Spinal cord (tissue), 10 donors: ENCODE data around the gene GRID1. TPM values are rescaled to one million over a fixed set of nuclear protein-coding genes. Genes with fewer than 3 reads are reported as not detected.
A peak's percentile ranks its signal among the peaks of the same experiment; 100 is the strongest.

Source experiments
- DNase-seq, 6 donors: peaks; one replicate each; pipeline versions ENCODE4 v3.0.0 to v3.0.0-alpha.2; 2013 to 2015; ENCODE audit warnings: low spot score in 6 of 6, low read depth in 4 of 6
- H3K27ac ChIP-seq: one replicate; pipeline ENCODE4 v1.5.1; 2013; ENCODE audit warnings: low read depth, low read length, control low read depth
- H3K27me3 ChIP-seq: one replicate; pipeline ENCODE4 v1.6.1; 2013; ENCODE audit warnings: low read length; ENCODE audit not compliant: control insufficient read depth, insufficient read depth
- H3K36me3 ChIP-seq: one replicate; pipeline ENCODE4 v1.6.1; 2013; ENCODE audit warnings: low read length; ENCODE audit not compliant: control insufficient read depth, insufficient read depth
- H3K4me1 ChIP-seq: one replicate; pipeline ENCODE4 v1.6.1; 2013; ENCODE audit warnings: low read length; ENCODE audit not compliant: control insufficient read depth, insufficient read depth
- H3K4me3 ChIP-seq: one replicate; pipeline ENCODE4 v1.5.1; 2013; ENCODE audit warnings: low read depth, low read length, control low read depth
- H3K9me3 ChIP-seq: one replicate; pipeline ENCODE4 v1.6.1; 2013; ENCODE audit warnings: low read length; ENCODE audit not compliant: control insufficient read depth, insufficient read depth
- WGBS: methylation state at CpG from one replicate; pipeline ENCODE4 v1.1.5; 2013; ENCODE audit warnings: missing lambda C conversion rate; ENCODE audit not compliant: insufficient coverage; 5-methylcytosine and 5-hydroxymethylcytosine counted together
- polyA plus RNA-seq, 2 donors: library from polyadenylated mRNA; unstranded; fragments of 120-200 nt; gene quantifications; one replicate each; pipeline ENCODE4 v1.2.1, GENCODE V29; 2013; ENCODE audit not compliant: insufficient read length in 2 of 2
- total RNA-seq, 2 donors: library from RNA; depleted of rRNA in 1 of 2; stranded (reverse); fragments of 120-200 nt in 1 of 2; fragments of >200 nt in 1 of 2; gene quantifications; one replicate each; pipeline versions ENCODE4 v1.2.3 to v1.2.4, GENCODE V29; 2013 to 2014
- donor health status: healthy.

The GRID1 gene
- total and polyA plus RNA-seq, 4 donors, result 7.6 to 30.1 (median 22.2) TPM

DNA sequence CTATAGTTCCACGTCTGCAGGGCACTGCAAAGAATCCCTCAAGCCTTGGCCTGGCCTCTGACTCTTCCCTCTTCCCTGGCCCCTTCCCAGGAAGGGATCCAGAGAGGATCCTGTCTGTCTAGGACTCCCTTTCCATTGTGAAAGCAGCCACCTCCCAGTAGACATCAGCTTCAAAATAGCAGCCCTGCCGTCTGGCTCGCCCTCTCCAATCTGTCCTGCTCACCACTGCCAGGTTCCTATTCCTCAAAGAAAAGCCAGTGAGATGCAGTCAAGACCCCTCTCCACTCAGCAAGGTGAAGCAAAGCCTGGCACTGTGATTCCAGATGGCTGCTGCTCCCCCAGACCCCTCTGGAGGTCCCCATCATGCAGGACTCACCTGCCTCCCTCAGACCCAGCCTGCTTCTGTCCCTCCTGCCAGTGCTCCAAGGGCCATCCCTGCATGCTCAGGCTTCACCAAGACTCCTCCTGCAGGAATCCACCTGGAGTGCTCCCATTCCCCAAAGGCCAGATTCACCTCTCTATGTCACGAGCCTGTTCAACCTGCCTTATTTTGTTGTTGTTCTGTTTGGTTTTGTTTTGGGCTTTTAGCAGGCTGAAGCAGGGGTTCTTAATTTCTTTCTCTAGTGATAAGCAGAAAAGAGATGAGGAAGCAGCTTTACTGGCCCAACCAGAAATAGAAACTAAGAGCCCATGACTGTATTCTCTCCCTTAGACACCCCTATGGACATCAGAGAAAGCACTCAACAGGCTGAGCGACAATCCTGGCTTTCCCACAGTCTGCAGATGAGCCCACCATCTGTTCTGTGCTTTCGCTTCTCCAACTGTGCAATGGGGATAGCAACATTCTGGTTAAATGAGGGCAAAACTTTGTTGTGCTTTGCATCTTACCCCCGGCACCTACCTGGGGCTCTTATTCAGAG, 305.1 kb downstream of the GRID1 start:
- peak in 1 of 6 donors; percentile 82 for DNase-seq
- no peak overlapping the region for H3K4me3 ChIP-seq
- no peak overlapping the region for H3K27ac ChIP-seq
- WGBS, result 80% methylated on average over 6 of the region's 7 CpGs
- peaks cover 9% of the 10 kb centered on the region for H3K4me1 ChIP-seq
- H3K9me3 ChIP-seq, result no peaks in the 10 kb centered on the region
- no peaks in the 10 kb centered on the region for H3K36me3 ChIP-seq
- no peaks in the 10 kb centered on the region for H3K27me3 ChIP-seq

DNA sequence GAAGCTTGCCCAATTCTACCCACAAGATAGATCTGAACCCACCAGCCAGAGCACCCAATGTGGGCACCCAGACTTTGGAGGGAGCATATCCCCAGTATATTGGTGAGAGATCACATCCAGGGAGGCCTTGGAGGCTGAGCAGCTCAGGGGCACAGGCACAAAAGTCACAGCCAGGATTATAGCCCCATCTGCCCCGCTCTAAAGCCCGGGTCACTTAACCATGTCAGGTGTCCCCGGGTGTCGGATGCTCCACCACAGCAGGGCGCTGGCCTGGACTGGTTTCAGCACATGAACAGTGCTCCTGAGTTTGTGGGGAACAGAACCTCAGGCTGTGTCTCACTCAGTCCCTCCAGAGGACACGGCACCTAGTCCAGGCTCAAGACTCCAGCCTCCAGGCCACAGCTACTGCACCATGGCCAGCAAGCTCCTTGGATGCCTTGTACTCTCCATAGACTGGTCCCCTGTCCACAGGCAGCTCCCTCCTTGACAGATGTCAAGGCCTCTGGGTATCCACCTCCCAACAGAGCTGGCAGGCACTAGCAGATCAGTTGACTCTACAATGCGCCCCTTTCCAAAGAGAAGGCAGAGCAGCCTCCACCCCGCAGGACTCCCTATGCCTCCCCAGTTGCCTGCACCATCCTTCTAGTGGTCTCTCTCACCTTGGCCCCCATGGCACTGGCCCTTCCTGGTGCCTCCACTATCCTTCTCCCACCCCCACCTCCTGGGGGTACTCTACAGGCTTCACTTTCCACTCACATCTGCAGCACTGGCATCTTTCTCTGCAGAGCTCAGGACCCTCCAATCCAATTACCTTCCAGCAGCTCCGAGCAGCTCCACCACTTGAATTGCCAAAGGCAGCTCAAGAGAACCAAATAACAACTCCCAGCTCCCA, 306.0 kb downstream of the GRID1 start:
- Histone ChIP-seq H3K36me3 (no peaks in the 10 kb centered on the region), H3K9me3 (no peaks in the 10 kb centered on the region), H3K27me3 (no peaks in the 10 kb centered on the region), H3K27ac (no peak overlapping the region), H3K4me3 (no peak overlapping the region), H3K4me1 (peaks cover 8% of the 10 kb centered on the region)
- no peak for DNase-seq
- 82% methylated on average over 9 of the region's 9 CpGs for WGBS

DNA sequence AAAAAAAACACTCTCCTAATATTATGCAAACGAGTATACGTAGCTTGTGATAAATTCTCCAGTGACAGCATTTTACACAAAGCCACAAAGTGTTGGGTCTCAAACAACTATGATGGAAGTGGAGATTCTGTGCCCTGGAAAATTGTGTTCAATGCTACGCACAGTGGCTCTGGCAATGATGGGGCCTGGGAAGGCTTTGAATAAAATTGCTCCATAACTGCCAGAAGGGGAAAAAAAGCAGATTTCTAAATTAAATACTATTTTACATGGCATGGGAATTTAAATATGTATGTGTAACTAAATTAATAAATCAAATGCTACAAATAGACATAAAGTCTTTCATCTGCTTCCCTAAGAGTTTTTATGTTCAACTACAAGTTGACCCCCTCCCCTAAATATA, 306.7 kb downstream of the GRID1 start:
- DNase-seq, result no peak
- Histone ChIP-seq H3K36me3 (no peaks in the 10 kb centered on the region), H3K27ac (no peak overlapping the region), H3K9me3 (no peaks in the 10 kb centered on the region), H3K4me1 (peaks cover under 1% of the 10 kb centered on the region), H3K27me3 (no peaks in the 10 kb centered on the region), H3K4me3 (no peak overlapping the region)
- no CpG with 5 or more reads among the region's 3 CpGs for WGBS

DNA sequence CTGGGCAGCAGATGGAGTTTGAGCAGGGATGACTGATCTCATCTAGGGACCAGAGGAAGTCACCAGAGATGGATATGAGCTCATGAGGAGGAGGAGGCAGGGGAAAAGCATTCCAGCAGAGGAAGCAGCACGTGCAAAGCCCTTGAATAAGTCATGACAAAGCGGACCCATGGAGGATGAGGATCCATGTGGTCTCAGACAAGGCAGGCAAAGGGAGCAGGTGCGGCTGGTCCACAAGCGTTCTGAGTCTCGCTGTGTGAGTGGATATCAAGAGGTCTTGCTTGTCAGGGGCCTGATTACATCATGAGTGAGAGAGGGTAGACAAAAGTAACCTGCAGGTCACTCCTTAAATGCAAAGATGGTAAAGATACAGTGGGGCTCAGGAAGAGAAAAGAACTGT, 307.6 kb downstream of the GRID1 start:
- Histone ChIP-seq H3K9me3 (no peaks in the 10 kb centered on the region), H3K36me3 (no peaks in the 10 kb centered on the region), H3K27ac (no peak overlapping the region), H3K27me3 (no peaks in the 10 kb centered on the region), H3K4me3 (no peak overlapping the region), H3K4me1 (no peaks in the 10 kb centered on the region)
- DNase-seq, result no peak
- WGBS, result 90% methylated on average over 5 of the region's 5 CpGs

DNA sequence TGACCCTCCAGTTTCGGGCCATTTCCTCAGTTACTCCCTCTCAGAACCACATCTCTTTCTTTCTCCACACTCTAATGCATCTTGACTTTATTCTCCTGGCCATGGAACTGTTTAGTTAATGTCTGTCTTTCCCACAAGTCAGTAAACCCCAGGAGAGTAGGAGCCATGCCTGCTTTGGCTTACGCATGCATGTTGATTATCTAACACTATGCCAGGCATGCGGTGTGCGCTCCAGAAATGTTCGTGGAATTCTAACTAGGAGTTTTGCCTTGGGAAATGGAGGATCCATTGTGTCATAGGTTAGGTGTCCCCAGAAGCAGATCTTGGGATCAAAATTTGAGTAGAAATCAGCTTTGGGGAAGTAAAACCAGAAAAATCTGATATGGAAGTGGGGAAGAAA, 308.9 kb downstream of the GRID1 start:
- 91% methylated on average over 5 of the region's 5 CpGs for WGBS
- no peak for DNase-seq

DNA sequence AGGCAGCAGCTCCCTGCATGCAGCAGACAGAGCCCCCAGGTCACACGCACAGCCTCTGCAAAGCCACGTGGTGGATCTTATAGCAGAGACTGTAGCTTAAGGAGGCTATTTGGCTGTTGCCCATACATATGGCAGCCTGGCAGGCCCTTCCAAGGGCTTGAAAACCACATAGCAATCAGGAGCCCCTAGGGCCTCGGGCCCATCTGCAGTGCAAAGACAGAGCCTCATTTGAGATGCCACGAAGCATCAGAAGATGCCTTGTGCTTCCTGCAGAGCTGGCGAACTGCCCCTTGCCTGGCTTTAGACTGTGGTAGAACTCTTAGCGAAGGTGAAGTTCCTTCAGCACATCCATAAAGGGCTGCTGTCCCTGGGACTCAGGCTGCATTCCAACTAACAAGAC, 309.9 kb downstream of the GRID1 start:
- Histone ChIP-seq H3K4me1 (no peaks in the 10 kb centered on the region), H3K27ac (no peak overlapping the region), H3K9me3 (no peaks in the 10 kb centered on the region), H3K36me3 (no peaks in the 10 kb centered on the region), H3K27me3 (no peaks in the 10 kb centered on the region), H3K4me3 (no peak overlapping the region)
- DNase-seq, result peak in 1 of 6 donors; percentile 24
- 78% methylated on average over 6 of the region's 6 CpGs for WGBS

More for the DNA sequence above, 308.9 kb downstream of the GRID1 start:
- no peak overlapping the region for H3K4me3 ChIP-seq
- H3K9me3 ChIP-seq, result no peaks in the 10 kb centered on the region
- H3K4me1 ChIP-seq, result no peaks in the 10 kb centered on the region
- H3K36me3 ChIP-seq, result no peaks in the 10 kb centered on the region
- H3K27me3 ChIP-seq, result no peaks in the 10 kb centered on the region
- no peak overlapping the region for H3K27ac ChIP-seq

DNA sequence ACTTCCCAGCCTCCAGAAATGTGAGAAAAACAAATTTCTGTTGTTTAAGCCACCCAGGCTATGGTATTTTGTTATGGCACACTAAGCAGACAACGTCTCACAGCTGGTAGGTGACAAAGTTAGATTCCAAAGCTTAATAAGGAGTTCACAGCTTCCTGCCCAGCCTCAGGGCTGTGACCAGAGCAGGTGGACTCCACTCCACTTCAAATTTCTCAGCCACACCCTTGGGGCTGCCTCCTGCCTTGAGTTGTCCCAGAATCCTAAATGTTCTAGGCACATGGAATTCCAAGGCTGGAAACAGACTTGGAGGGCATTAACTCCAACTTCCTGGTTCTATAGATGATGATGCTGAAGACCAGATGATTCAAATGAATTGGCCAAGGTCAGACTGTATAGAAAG, 310.7 kb downstream of the GRID1 start:
- H3K36me3 ChIP-seq, result no peaks in the 10 kb centered on the region
- no peaks in the 10 kb centered on the region for H3K27me3 ChIP-seq
- H3K4me1 ChIP-seq, result no peaks in the 10 kb centered on the region
- WGBS, result 86% methylated on average over 1 of the region's 1 CpG
- H3K27ac ChIP-seq, result no peak overlapping the region
- H3K4me3 ChIP-seq, result no peak overlapping the region
- H3K9me3 ChIP-seq, result no peaks in the 10 kb centered on the region
- DNase-seq, result no peak

DNA sequence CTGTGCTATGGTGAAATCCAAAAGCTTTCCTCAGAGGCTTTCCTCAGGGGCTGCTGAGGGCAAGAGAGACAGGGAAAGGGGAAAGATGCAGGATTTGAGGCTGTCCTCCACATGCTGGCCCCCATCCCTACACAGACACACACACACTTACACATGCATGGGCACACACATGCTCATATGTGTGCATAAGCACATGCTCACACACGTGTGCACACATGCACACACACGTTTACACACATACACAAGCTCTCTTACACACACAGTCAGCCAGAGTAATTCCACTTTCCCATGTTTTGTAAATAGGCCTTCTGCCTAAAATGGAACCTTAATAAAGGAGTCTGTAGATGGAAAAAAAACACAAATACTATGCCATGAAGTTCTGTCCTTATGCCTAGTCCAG, 312.9 kb downstream of the GRID1 start:
- 83% methylated on average over 1 of the region's 2 CpGs for WGBS
- H3K27ac ChIP-seq, result no peak overlapping the region
- DNase-seq, result no peak
- H3K4me3 ChIP-seq, result no peak overlapping the region
- no peaks in the 10 kb centered on the region for H3K27me3 ChIP-seq
- no peaks in the 10 kb centered on the region for H3K4me1 ChIP-seq
- no peaks in the 10 kb centered on the region for H3K36me3 ChIP-seq
- no peaks in the 10 kb centered on the region for H3K9me3 ChIP-seq

DNA sequence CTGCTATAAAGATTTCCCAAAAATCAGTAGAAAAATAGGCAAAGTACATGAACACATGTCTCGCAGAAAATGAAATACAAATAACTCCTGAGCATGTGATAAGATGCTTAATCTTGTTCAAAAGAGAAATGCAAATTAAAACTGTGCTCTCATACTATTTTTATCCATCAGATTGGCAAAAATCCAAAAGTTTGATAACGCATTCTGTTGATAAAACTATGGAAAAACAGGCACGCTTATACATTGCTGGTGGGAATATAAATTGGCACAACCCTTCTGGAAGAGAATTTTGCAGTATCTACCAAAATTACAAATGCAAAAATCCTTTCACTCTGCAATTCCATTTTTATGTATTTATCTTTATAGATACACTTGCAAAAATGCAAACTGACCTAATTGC, 315.0 kb downstream of the GRID1 start:
- H3K4me3 ChIP-seq, result no peak overlapping the region
- no CpG with 5 or more reads among the region's 3 CpGs for WGBS

More for the DNA sequence above, 315.0 kb downstream of the GRID1 start:
- Histone ChIP-seq H3K36me3 (no peaks in the 10 kb centered on the region), H3K27ac (no peak overlapping the region), H3K27me3 (no peaks in the 10 kb centered on the region), H3K4me1 (no peaks in the 10 kb centered on the region), H3K9me3 (no peaks in the 10 kb centered on the region)
- peak in 1 of 6 donors; percentile 87 for DNase-seq
